HG03521 (cell line): Measurements from ENCODE around the gene PACS1.

Experiments
- ATAC-seq: cut with Tn5 transposase; IDR thresholded peaks from one replicate; pipeline ENCODE4 v1.9.1; 2021; ENCODE audit warnings: mild to moderate bottlenecking, moderate library complexity; ENCODE audit not compliant: unreplicated experiment

The PACS1 gene

GRCh38 chr11:66048547-66049323, 21.3 kb upstream of the PACS1 start, which contains the start of gene GAL3ST3:
TSS of gene GAL3ST3 (minus strand) at chr11:66049161. CDS start at chr11:66045415, 3,746 bp downstream.
- no peak for ATAC-seq

GRCh38 chr11:66050581-66051231, 19.4 kb upstream of the PACS1 start:
- ATAC-seq = no peak

DNA sequence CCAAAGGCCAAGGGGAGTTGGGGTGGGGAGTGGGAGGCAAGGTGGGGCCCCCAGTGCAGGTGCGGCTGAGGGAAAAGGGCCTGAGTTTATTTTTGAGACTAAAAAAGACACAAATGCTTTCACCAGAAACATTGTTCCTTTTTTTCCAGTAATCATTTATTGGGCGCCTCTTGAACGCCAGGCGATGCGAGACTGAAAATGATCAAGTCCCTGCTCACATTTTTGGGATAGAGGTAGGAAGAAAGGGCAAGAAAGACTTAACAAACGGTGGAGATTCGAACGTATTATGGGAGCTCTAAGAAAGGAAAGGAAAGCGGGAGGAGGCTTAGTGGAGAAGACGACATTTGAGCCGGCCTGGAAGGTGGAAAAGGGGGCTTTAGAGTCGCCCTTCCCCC, 18.7 kb upstream of the PACS1 start:
- ATAC-seq = no peak

- ATAC-seq = peak; percentile 95
Measured at GRCh38 chr11:66051766-66052663, 18.1 kb upstream of the PACS1 start, which contains the start of gene SF3B2. TSS of gene SF3B2 (plus strand) at chr11:66052364. CDS start at chr11:66052385, 21 bp downstream.

GRCh38 chr11:66052664-66052982, 17.4 kb upstream of the PACS1 start:
- no peak for ATAC-seq

- no peak for ATAC-seq
Measured at GRCh38 chr11:66055021-66055420, 15.1 kb upstream of the PACS1 start.

GRCh38 chr11:66056501-66056900, 13.6 kb upstream of the PACS1 start:
- no peak for ATAC-seq

DNA sequence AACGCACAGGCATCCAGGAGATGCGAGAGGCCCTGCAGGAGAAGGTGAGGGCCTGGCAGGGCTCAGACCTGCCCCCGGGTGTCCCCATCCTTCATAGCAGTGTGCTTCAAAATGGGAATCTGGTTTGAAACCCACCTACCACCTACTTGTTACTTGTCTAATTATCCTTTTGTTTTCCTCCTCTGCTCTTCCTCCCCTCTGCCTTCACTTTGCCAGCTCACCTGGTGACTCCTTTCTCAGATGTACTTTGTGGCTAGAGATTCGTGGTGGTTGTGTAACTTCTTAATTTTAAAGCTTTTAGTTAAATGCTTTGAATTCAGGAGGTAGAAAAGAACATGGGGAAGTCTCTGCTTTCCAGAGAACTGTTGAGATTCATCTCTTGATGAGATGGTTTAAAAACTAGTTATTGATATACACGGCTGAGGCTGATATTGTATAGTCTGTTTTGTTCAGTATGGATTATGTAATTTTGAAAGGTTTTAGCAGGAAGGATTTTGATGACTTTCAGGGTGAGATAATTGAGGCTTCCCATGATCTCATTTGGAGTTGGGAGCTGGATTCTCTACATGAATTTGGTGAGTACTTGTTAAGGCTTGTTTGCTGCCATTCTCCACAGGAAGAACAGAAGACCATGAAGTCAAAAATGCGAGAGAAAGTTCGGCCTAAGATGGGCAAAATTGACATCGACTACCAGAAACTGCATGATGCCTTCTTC, 9.9 kb upstream of the PACS1 start:
- no peak for ATAC-seq

DNA sequence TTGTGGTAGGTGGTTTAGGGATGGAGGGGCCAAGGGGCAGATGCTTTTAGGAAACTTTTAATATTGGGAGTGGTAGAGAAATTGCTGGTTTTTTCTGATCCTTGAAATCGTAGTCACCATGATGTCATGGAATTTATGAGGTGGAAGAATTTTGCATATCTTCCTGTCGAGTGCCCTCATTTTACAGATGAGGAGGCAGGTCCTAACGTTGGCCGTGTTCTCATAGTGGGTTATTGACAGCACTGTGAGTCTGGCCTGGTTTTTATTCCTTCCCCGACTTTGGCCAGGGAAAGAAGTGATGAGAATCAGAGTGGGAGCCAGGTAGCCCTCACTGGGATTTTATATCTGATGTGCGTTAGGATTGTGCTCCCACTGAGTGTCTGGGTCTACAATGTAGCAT, 8.8 kb upstream of the PACS1 start:
- ATAC-seq = no peak

- ATAC-seq = no peak
Measured at GRCh38 chr11:66062408-66062807, 7.7 kb upstream of the PACS1 start.

DNA sequence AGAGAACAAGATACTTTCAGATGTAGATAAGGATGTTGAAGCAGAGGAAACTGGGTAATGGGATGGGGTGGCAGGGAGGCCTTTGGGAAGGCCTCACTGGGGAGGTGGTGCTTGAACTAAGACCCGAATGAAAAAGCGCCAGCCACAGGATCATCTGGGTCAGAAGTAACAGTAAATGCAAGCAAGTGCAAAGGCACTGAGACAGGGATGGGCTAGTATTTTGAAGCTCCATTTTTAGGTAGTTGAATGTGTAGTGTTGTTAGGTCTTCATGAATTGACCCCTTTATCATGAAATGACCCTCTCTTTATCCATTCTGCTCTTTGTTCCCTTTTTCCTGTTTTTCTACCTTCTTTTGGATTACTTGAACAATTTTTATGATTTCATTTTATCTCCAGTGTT, 6.2 kb upstream of the PACS1 start:
- ATAC-seq = no peak

GRCh38 chr11:66064571-66064970, 5.5 kb upstream of the PACS1 start:
- no peak for ATAC-seq

DNA sequence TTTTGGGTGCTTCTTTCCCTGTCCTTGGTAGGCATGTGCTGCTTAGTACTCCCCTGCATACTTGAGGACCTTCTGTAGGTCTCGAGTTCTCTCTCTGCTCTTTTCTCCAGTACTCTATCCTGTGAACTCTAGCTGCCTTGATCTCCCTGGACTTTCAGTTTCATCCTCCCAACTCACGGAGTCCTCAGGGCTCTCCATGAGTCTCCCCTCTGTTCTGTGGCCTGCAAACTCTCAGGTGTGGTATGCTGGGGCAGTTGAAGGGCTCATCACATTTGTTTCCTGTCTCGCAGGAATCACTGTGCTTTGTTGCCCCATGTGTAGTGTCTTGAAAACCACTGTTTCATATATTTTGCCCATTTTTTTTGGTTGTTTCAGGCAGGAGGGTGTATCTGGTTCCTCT, 3.3 kb upstream of the PACS1 start:
- no peak for ATAC-seq

GRCh38 chr11:66067640-66068039, 2.4 kb upstream of the PACS1 start:
- no peak for ATAC-seq

DNA sequence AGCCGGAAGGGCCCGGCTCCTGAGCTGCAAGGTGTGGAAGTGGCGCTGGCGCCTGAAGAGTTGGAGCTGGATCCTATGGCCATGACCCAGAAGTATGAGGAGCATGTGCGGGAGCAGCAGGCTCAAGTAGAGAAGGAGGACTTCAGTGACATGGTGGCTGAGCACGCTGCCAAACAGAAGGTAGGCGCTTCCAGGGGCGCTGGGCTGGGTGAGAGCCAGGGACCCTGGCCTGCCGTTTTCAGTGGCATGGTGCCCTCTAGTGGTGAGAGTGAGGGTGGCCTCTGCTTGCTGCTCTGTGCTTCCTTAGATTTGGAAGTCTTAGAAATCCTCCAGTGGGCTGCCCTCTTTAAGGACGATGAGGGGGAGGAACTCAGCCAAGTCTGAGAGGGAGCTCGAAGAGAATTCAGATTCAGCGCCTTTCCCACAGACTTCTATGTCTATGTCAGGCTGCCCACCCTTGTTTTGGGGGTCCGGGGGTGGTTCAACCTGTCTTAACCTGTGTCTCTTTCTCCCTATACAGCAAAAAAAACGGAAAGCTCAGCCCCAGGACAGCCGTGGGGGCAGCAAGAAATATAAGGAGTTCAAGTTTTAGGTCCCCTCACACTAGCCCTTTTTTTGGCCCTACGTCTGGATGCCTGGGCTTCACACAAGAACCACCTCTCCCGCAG, 1.8 kb upstream of the PACS1 start:
- ATAC-seq = no peak

DNA sequence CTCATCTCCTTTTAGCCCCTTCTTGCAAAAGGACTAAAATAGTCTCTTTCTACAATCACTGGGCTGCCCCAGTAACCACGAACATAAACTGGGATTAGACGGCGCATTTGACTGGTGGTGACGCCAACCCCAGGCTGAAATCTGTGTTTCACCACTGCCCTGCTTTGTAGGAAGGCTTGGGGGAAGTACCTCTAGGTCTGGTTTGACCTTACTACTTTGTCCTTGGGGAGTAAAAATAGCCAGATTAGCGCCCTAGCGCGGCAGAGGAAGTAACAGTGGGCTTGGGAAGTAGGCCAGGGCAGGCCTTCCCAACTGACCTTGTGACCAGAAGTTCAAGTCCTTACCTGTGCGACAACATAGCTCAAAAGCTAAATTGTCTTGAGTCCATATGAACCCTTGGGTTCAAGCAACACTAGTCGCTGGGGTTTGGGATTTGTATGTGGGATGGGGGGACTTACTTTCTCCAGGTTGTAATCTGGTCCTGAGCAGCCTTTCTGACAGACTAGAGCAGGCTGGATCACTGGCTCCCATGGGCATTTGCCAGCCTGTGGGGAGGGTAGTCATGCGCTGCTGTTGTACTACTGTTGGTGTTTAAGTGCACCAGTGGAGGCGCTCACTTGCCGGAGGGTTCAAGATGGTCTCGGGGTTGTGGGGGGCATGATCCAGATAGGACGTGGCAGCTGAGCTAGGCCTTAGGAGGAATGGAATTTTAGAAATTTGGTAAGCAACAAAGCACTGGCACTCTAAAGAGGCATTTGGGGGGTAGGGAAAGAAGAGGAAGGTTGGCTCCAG, 953 bp upstream of the PACS1 start:
- no peak for ATAC-seq

- ATAC-seq = peak; percentile 16
Measured at GRCh38 chr11:66070604-66071380, 720 bp downstream of the PACS1 start.

- no peak for ATAC-seq
Measured at GRCh38 chr11:66071381-66071801, 1.3 kb downstream of the PACS1 start.

GRCh38 chr11:66072081-66072480, 2.0 kb downstream of the PACS1 start:
- no peak for ATAC-seq
